DMS114 treated with DMSO at 0.1 percent for 48 hours (cell line): Measurements from ENCODE around the gene EBF3.

Source experiments
- DNase-seq: peaks from one replicate; lab custom pipeline; 2025; ENCODE audit not compliant: unreplicated experiment; lab: John Stamatoyannopoulos, UW

EBF3 gene

DNA sequence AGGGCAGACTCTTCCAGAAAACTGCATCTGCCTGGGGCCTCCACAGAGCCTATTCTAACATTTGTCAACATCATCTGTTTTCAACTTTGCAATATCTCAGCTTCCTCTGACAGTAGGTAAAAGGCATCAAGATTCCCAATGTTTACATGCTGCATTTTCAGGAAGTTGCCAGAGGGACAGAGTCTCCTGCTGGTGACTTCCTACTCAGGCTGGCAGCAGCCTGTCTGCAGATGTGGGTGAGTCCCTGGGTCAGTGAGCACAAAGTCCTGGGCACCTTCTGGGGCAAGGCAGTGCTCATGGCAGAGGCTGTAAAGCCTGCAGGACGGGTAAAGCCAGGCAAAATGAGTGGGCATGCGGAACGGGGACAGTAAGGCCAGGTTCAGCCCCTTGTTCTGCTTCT, 69.4 kb downstream of the EBF3 start:
- no peak for DNase-seq

DNA sequence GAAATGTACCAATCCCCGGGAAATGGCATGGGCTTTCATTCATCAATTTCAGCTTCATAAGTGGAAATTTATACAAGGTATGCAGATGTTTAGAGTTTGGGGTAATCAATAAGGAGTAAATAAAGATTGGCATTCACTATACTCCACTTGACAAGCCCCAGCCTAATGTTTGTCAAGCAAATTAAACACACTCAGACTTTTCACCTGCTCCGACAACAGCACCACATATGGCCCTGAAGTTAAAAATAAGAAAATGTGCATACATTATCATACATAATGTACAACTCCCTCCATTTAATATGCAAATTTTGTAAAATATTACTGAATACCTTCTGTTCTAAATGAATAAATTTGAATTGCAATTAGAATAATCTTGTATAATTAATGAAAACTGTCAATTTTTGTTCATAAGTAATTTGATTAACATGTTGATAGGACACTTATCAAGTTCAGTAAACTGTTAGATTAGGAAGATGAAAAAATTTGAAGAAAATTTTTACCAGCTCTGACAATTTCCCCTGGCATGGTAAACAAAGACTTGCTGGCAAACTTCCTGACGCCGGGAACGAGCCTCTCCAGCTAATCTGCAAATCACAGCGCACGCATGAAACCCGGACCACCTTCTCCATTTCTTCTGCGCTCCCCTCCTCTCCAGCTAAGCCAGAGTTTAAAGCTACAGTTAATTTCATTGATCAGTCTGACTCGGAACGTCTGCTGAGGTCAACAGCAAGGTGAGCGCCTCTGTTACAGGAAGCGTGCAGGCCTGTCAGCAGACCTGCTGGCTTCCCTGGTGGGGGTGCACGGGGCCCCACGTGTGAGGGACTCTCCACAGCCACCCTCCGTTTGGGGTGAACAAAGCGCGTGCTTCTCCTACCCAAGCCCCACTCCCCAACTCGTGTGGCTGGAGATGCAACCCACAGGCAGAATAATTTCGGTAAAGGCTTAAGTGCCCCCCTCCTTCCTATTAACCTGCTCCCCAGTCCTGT, 70.7 kb downstream of the EBF3 start:
- DNase-seq = no peak

GRCh38 chr10:129892548-129893052, 71.5 kb downstream of the EBF3 start:
- no peak for DNase-seq

DNA sequence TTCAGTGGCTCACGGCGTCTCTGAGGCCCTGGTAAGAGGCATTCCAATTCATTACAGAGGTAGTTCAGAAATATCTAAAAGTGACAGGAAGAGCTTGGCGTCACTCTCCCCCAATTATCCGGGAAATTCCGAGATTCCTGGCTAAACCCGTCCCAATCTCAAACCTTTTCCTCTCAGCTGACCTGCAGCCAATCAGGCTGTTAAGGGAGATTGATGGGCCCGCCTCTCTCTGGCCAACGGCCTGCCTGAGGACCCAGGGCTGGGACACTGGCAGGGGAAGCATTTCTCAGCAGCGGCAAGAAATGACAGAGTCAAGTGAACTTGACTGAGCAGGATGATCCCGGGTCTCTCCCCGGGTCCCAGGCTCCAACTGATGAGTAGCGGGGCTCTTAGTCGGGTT, 72.3 kb downstream of the EBF3 start:
- no peak for DNase-seq

- no peak for DNase-seq
Observed at GRCh38 chr10:129890170-129890569, 73.9 kb downstream of the EBF3 start.

DNA sequence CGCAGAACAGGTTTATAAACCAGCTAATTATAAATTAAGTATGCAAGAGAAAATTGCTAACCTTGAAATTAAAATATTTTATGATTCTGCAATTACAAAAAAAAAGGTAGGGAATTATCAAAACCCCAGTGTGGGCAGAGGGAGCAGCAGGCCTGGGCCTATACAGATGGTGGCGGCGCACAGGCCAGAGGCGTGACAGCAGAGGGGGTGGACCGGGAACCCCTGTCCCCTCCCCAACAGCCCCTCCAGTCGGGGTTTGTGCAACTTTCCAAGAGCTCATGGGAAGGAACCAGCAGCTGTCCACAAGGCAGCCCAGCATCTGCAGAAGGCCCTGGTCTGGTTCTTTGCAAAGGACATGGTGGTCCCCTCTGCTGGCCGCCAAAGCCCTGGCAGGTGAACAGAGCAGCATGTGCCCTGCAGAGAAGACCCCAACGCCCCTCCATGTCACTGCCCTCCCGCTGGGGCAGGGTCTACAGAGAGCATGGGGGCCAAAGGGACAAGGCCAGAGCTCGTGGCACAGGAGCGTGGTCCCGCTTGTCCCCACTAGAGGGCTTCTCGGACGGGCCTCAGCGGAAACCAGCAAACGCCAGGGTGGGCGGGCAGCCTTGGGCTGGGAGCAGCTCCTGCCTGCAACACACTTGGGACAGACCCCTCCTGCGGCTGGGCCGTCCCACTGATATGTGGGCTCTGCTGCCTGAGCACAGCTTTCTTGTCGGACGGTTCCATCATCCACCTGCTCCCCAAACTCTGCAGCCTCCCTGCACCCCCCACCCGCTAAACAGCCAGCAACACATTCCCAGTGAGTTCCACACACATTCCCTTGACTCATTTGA, 75.1 kb downstream of the EBF3 start:
- no peak for DNase-seq

DNA sequence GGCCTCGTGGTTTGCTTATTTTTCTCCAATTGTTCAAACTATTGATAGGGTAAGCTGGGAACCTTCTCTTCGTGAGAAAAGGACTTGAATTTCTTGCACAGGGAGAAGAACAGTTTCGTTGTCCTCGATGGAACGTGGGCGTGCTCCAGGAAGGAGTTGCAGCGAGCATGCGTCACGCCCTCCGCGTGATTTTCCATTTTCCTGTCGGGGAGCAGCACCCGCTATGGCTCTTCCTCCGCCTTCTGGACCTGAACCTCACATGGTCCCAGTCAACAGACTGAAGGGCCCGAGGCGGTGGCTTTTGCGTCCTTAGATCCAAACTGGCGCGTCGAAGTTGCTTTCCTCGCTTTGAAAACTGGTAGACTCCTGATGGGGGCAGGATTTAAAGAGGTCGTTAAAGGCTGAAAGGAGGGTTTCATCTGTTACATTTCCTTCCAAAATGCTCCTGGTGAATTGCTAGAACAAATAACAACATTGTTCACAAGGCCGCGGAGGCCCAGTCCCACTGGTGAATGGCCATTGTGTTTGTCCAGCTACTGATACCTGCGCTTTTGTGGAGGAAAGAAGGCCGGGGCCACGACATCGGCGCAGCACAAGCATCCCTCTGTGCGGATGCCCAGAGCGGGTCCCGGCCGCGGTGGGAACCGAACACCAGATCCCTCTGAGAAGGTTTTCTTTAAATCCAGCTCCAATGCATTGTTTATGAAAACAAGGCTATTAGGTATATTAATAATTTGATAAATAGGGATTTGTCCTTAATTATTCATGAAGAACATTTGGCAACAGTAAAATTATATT, 75.9 kb downstream of the EBF3 start:
- no peak for DNase-seq

DNA sequence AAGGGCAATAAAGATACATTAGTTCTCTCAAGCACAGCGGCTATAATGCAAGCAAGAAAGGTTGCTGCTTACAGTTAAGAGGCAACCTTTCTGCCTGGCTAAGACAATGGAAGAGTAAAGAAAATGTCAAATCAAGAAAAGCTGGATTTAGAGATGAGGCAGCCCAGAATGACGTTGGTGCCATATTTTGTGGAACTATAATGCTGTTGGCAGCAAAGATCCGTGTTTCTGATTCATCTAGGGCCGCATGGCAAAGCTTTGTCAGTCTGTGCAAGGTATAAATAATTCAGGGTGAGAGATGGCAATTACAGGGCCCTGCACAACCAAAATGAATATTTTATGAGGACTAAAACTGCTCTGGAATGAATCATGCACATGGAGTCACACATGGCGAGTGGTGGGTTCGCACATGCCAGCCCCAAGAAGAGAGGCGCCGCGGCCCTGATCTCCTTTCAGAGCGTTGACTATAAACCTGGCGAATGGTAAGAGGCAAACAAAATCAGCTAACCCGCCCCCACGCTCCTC, 76.6 kb downstream of the EBF3 start:
- no peak for DNase-seq

DNA sequence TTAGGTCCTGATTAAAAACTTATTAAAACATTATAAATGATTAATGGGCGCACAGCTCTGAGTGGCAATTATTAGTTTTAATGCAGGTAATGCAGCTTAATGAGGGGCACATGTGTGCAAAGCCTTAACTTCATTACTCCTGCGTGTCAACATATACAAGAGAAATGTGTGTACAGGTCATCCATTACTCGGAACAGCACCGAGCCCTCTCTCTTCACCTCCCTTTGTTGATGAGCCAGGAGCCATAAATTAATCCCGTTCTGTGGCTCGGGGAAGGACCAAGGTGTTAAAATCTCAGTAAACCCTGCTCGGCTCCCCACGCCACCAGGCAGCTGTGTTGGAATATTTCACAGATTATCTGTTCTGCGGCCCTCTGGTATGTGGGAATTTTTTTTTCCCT, 77.8 kb downstream of the EBF3 start:
- DNase-seq = no peak

GRCh38 chr10:129885526-129885925, 78.5 kb downstream of the EBF3 start:
- DNase-seq = no peak

GRCh38 chr10:129884398-129885078, 79.5 kb downstream of the EBF3 start:
- no peak for DNase-seq

DNA sequence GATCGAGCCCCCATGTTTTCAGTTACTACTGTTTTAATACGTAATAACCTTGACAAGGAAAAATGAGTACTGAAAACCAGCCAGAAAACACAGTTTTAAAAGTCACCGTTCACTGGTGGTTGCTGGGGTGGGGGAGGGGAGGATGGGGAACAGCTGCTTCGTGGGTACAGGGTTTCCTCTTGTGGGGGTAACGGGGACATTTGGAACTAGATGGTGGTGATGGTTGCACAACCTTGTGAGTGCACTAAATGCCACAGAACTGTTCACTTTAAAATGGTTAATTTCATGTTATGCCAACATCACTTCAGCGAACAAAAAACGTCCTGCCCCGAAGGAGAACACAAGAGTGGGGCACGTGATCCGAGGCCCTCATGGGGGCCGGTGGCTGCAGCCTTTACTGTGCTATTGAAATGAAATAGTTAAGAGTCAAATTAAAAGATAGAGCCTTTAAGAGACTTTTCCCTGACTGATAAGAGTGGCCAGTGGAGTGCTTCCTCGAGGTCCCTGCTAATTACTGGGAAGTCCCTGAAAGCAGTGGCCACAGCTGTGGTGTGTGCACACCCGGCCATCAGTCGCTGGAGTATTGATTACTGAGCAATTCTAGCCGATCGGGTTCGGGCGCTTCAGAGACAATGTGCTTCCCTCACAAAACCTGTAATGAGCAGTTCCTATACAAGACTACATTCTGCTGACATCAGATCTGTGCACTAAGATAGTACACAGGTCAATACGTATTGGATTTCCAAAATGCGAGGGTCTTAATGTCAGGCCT, 80.3 kb downstream of the EBF3 start:
- no peak for DNase-seq

- DNase-seq = no peak
Observed at GRCh38 chr10:129883029-129883428, 81.0 kb downstream of the EBF3 start.

- no peak for DNase-seq
Observed at GRCh38 chr10:129882291-129883010, 81.6 kb downstream of the EBF3 start.

DNA sequence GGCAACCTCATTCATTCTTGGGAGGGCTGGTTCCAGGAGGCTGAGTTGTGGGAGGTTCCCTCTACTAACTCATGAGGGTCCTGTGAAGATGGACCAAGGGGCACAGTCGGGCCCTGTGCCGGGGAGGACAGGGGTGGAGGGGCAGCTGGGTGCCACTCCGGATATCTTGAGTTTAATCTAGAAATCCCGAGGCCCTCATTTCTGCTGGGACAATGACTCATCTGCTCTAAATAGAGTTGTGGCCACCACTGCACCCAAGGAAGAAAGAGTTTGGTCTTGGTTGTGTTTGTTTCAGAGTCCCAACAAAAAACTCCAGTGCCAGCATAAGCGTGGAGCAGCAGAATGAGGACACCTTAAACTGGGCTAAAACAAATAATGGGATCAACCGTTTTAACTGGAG, 82.4 kb downstream of the EBF3 start:
- DNase-seq = no peak

DNA sequence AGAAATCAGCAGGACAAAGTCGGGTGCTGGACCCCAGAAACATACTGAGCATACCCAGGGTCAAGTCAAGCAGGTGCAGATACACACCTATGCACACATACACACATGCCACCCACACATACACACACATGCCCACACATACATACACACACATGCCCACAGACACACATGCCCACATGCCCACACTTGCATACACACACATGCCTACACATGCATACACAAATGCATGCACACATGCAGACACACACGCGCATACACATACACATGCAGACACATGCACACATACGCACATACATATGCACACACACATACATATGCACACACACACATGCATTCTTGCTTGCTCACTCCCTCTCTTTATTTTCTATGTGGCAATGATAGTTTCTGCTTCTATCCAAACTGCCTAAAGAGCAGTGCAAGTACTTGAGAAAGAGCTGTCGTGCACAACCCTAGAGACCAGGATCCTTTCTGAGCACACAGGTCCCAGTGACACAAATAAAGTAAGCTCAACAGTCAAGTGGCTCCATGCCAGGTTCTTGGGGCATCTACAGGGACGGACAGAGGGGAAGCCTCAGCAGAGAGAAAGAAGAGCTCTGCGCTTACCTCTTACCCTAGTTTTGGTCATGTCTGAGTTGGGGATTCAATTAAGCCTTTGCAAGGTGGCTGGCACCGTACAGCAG, 83.7 kb downstream of the EBF3 start:
- DNase-seq = no peak

DNA sequence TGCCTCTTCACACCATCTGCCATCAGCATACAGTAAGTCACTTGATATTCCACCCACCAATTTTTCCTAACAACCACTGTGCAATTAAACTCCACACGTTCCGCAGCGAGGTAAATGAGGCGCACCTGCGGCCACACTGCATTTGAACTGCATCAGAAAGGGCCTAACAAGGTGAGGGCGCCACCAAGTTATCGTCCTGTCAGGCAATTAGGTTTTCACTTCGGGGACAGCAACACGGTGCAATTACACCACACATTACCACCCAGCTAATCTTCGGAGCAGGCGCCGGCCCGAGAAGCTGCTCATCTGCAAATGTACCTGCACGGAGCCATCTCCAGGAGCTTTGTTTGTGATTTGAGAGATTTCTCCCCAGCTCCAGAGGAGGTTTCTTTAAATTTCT, 84.4 kb downstream of the EBF3 start:
- DNase-seq = no peak

DNA sequence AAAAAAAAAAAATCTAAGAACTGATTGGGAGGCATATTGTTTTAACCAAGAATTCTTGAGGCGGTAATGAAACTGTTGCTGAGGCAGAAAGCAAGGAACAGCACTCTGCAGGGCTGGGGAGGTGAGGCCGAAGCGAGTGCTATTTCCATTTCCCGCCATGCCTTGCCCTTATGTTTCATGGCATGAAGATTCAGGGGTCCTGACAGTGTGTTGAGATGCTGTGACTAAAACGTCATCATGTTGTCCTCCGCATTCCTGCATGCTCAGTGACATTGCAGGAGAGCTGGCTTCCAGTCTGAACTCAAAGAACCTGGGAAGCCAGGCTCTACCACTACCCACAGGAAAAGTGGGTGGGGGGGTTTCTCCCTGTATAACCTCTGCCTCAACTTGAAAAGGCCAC, 85.2 kb downstream of the EBF3 start:
- DNase-seq = no peak
